NCI-H146 (cell line): ENCODE results near the gene DLX3.

Experiments used
- DNase-seq: peaks from one replicate; lab custom pipeline; 2025; lab: John Stamatoyannopoulos, UW

The DLX3 gene

DNA sequence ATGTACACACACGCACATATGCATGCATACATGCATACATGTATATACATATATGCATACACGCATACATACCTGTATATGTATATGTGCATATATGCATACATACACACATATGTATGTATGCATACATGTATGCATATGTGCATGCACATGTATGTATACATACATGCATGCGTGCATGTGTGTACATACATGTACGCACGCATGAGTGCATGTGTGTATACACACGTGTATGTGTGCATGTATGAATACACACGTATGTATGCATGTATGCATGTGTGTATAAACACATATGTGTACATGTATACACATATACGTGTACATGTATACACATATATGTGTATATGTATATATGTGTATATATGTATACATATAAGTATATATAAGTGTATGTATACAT lies 28.5 kb upstream of the DLX3 start:
- DNase-seq = no peak

DNA sequence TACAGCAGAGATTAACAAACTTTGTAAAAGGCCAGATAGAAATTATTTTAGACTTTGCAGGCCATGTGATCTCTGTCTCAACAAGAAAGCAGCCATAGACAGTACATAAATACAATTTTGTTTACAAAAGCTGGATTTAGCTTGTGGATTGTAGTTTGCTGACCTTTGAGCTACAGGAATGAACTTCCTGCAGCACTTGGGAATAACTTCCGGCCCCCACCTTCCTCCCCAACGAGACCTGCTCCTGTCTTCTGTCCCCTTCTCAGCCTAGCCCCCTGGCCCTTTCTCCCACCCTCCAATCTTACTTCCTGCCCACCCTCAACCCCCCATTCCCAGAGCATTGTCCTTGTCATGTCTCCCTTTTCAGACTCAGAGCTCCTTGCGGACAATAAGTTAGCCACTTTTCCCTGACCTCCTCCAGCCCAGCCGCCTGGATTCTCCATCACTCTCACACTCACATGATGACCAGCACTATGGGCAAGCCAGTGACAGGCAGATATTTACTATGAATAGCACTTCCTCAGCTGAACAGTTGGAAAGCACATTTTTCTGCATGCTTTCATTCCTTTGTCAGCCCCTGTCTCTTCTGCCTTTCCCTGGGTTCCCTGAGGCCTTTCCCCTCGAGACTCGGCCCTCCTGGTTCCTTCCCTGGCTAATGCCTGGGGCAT lies 27.6 kb upstream of the DLX3 start:
- DNase-seq = no peak

DNA sequence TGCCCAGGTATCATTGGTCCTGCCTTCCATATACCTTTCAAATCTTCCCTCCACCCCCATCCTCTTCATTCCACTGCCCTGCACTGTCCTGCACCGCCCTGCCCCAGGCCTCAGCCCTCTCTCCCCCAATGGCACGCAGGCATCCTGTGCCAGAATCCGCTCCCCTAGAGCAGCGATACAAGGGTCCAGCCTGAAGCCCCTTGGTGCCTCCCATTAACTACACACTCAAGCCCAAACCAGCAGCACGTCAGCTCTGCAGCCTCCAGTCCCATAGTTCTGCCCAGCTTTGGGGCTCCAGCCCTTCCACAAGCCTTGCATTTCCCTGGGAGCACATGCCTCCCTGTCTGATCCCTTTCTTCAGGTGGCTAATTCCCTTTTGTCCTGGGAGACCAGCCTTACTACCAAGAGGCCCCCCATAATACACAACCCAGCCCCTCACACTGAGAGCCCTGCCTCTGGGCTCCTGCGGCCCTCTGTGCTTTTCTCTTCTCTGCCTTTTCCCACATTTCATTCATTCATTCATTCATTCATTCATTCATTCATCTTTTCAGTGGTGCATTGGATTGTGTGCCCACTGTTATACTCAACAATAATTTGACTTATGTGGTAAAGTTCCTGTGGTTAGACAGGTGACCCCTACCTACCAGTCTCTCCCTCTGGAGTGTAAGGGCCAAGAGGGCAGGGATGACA lies 26.8 kb upstream of the DLX3 start:
- DNase-seq = no peak

DNA sequence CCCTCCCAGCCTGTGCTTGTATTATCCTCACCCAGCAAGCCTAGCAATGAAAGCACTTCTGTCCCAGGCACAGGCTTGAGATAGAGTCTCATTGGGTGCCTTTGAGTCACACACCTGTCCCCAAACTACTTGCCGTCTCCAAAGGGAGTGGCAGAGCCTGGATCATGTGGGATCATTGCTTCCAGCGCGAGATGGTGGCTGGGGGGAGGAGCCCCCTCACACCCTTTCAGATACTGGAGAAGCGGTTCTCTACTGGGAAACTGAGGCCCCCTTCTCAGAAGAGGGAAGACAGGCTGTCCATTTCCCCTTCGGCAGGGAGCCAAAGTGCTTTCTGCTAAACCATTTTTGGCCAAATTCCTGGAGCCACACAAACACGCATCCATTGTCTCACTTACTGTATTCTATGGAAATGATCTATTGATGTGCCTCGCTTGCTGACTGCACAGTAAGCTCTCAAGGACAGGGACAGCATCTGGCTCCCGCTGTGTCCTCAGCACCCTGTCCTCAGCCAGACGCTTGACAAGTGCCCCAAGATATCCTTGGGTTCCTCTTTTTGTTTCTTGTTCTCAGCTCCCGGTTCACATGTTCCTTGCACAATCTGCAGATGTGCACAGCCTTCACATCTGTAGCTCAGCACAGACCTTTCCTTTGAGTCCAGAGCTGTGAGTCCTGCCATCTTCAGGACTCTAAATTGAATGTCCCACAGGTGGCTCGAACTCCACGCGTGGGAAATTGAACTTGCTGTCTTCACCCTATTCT lies 26.0 kb upstream of the DLX3 start:
- DNase-seq = no peak

DNA sequence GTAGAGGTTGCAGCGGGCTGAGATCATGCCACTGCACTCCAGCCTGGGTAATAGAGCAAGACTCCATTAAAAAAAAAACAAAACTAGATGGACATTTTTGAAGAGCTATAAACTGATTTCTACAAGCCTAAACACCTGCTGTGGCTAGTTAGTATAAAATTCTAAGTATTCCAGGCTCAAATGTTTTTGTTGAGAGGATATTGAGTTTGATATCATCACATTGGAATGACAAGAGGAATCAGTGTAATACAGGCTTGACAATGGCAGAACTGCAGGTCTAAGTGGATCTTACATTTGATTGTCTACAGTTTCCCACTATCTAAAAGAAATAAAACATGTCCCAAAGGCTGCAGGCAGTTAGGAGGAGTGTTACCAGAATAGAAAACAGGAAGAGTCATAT lies 23.9 kb upstream of the DLX3 start:
- no peak for DNase-seq

DNA sequence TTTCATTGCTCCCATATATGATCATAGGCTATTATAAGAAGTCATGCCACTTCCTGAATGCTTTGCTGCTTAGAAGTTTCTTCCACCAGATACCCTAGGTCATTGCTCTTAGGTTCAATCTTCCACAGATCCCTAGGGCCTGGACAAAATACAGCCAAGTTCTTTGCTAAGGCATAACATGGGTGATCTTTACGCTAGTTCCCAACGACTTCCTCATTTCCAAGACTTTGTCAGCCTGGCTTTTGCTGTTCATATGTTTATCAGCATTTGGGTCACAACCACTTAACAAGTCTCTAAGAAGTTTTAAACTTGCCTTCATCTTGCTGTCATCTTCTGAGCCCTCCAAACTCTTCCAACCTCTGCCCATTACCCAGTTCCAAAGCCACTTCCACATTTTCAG lies 20.1 kb upstream of the DLX3 start:
- no peak for DNase-seq

DNA sequence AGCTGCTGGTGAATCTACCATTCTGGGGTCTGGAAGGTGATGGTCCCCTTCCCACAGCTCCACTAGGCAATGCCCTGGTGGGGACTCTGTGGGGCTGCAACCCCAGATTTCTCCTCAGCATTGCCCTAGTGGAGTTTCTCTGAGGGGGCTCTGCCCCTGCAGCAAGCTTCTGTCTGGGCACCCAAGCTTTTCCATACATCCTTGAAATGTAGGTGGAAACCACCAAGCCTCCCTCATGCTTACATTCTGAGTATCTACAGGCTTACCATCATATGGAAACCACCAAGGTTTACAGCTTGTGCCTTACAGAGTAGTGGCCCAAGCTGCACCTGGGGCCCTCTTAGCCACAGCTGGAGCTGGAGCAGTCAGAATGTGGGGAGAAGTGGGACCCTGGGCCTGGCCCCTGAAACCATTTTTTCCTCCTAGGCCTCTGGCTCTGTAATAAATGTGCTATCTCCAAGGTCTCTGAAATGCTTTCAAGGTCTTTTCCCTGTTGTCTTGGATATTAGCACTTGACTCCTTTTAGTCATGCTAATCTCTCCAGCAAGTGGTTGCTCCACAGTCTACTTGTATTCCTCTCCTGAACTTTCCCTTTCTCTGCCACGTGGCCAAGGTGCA lies 19.6 kb upstream of the DLX3 start:
- no peak for DNase-seq

DNA sequence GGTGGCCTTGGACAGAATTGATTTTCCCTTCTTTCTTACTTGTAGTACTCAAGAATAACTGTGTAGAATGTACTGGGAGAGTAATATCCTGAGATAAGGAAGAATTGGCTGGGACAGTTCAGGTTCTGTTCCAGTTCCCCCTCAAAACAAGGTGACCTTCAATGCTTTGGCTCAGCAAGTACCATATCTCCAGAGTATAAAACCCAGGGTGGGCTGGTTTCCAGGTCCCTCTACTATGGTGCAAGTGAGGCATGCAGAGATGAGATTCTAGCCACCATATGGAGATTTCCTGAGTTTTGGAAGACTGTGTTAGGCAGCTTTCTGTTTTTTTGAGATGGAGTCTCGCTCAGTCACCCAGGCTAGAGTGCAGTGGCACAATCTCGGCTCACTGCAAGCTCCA lies 18.1 kb upstream of the DLX3 start:
- no peak for DNase-seq

DNA sequence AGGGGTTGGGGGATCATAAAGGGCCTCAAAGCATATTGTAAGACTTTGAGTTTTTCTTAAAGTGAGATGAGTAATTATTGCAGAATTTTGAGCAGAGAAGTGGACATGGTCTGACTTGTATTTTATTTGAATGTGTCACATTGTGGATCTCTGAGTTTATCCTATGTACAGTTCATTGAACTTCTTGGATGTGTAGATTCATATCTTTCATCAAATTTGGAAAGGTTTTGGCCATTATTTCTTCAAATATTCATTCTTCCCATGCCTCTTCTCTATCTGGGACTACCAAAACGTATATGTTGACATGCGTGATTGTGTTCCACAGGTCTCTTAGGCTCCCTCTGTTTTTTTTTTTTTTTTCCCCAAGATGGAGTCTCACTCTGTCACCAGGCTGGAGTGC lies 14.3 kb upstream of the DLX3 start:
- DNase-seq = no peak

DNA sequence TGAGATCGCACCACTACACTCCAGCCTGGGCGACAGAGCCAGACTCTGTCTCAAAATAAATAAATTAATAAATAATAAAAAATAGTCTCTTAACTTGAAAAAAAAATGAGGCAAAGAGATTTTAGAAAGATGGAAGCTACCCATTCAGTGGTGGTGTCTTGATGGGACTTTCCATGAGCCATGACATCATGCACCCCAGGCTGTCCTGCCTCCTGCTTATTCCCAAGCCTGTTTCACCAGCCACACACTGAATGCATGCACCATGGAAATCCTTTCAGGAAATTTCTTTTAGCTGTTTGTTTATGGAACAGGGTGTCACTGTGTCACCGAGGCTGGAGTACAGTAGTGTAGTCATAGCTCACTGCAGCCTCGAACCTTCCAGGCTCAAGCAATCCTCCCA lies 8.9 kb upstream of the DLX3 start:
- no peak for DNase-seq

DNA sequence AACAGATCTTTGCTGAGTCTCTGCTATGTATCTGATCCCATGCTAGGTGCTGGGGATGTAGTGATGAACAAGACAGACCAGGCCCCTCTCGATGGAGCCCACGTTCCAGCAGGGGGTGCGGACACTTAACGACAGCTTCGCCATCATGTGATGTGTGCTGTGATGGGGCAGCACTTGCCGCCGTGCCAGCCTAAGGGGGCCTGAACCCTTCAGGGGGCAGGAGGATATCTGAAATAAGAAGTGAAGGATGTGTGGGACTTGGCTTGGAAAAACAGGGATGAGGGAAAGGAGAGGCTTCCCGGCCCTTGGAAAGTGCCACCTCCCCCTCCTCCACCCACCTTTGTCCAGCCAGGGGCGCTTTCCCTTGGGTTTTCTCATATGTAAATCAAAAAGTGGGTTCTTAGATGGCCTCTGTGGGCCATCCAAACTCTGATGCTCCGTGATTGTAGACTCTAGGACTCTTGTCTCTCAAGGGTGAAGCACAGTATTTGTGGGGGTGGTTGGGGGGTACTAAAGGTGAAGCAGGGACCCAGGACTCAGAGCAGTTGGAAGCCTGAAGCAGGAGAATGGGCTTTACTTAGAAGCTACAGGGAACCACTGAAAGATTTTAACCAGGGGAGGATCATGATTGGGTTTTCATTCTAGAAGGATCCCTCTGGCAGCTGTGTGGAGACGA lies 4.0 kb upstream of the DLX3 start:
- DNase-seq = no peak

DNA sequence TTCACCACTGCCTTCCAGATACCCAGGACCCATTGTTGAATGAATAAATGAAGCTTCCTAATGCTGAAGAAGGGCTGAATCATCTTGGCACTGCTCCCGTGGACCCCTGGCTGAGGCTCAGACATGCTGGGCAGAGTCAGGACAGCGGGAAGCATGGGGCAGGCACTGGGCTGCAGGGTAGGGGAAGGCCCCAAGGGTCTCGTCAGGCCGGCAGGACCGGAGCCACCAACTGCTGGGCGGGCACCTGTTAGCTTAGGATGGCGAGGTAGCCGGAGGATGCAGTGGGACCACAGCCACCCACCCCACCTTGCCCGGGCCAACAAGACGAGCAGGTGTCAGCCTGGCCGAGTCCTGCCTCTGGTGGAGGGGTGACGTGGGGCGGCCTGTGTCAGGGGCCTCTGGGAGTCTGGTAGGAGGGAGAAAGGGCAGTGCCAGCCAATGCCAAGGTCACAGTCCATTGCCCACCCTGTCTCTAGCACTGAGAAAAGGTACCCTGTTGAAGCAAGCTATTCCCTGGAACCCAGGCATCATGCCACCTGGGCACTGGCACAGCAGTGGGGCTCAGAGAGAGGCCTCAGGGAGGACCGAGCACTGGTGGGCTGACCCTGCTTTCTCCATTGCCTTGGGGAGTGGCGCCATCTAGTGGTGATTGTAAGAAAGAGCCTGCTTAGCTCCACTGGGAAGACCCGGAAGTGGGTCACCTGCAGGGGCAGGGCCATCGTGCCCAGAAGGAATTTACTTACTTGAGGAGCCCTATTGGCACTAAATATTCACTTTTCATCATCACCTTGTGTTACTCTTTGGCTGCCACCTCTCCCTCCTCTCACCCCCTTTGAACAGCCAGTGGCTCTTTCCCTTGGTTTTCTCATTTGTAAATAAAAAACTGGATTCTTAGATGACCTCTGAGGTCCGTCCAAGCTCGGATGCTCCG lies 3.0 kb upstream of the DLX3 start:
- DNase-seq = peak; percentile 88

DNA sequence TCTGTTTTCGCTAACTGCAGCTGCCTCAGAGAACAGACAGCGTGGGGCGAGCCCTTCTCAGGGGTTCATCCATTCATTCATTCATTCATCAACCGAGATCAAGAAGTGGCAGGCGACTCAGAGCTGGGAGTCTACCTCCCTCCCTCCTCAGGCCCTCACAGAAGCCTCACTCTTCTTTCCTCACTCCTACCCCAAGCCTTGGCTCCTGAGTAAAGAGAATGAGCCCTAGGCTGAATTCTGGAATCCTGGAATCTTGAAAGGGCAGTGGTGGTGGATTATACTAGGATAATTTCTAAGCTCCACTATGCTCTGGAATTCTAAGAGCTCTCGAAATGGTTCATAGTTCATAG lies 2.3 kb upstream of the DLX3 start:
- DNase-seq = no peak

DNA sequence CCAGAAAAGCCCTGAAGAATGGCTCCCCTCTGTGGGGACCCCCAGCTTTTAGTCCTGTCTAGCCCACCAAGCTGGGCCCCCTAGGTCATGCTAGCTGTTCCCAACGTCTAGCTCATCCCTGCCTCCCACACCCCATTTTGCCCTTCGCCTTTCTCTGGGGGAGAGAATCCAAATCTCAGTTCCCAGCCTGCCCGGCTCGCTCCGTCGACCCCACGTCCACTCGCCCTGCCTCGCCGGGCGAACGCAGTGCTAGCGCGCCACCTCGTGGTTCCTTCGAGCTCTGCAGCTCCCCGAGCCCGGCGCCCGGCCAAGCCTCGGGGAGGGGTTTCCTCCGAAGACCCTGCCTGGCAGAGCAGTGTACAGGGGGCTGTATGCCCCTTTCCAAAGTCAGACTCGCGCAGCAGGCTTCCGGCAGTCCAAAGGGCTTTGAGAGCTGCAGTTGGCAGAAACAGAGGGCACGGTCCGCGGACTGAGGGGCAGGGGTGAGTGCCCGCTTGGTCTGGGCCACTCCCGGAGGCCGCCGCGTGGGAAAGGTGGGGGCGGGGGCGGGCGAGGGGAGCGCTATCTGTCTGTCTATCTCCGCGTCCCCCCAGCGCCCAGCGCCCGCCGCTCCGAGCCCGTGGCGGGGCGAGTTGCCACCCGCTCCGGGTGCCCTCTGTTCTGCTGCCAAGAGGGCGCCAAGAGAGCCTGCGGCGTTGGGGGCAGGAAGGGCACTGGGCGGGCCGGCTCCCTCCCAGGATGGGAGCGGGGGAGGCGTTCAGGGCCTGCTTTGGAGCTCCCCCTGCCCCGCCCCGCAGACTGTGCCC lies 1.7 kb upstream of the DLX3 start:
- DNase-seq = no peak

DNA sequence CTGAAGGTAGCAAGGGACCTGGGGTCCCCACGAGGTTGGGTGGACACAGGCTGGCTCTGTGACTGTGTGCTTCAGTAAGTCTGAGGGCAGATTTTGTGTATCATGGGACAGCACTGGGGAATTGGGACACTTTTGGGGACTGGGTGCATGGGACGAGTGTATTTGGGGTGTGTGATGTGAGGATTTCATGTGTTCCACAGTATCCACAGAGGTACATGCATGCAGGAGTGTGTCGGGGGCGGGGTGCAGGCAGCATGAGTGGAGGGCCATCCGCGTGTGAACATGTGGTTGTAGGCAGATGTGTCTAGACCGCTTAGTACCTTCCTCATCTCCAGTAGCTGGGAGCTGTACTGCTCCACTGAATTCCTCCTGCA lies 1.1 kb upstream of the DLX3 start:
- no peak for DNase-seq

DNA sequence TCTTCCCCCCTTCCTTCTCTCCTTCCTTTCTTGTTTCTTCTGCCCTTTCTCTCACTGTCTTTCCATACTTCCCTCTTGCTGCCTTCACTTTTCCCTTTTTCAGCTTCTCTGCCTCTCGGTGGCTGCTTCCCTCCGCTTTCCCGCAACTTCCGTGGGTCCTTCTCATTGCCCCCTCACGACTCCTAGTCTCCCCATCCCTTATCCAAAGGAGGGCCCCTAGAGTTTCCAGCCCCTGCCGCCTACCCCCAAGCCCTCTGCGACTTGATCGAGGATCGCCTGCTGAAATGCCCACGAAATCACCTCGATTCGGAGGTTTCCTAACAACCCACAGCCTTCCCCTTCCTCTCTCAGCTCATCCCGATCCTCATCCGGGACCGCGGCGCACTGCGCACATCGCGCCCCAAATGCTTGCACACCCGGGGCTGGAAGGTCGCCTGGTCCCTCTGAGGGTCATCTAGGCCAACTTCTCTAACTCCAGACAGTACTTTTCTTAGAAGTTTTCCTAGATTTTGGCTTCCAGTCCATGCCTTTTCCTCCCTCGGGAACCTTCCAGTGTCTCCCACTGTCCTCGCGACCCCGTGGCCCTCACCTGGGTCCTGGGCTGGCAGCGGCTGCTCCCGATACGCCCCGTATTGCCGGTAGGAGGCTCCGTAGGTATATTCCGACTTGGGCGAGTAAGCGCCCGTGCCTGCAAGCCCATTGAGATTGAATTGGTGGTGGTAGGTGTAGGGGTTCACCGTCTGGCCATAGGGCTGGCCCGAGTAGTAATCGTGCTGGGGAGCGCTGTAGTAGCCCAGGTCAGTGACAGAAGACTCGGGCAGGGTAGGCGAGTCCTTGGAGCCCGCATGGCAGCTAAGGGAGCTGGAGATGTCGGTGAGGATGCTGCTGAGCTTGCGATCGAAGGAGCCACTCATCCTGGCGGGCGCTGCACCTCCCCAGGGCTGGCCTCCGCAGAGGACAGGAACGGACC lies 654 bp downstream of the DLX3 start:
- DNase-seq = no peak

DNA sequence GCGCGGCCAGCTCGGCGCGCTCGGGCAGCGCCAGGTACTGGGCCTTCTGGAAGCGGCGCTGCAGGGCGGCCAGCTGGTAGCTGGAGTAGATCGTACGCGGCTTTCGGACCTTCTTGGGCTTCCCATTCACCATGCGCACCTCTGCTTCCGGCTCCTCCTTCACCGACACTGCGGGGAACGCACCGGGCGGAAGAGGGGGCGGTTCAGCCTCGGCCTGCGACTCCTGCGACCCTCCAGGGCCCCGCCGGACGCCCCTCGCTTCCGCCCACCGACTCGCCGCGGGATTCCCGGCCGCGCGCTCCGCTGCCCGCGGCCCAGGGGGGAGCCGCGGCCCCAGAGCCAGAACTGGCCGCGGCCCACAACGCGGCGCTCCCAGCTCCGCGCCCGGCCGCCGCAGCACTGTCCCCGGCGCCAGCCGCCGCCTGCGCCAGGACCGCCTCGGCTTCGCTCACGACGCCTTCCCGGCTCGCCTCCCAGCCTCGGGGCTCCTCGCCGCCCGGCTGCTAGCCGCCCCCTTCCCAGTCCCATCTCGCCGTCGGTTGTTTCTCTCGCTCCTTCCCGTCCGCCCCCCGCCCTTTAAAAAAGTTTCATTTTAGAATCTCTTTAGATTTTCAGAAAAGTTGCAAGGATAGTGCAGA lies 1.5 kb downstream of the DLX3 start:
- peak; percentile 36 for DNase-seq

DNA sequence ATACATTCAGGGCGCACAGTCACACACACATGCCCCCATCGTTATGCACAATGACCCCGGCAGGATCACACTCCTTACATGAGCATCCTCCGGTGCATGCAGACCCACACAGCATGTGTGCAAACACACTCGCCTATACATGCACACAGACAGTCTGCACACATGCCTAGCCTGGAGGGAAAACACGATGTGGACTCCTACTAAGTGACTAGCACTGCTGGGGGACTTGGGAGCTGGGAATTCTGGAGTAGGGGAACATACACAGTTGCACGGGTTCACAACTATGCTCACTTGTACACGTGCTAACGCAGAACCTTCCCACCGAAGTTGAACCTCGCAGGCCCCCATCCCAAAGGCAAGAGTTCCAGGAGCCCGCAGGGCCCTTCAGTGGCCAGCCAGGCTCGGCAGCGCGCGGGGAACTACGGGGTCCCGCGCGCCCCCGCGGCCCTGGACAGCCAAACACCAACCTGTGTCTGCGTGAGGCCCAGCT lies 2.0 kb downstream of the DLX3 start:
- no peak for DNase-seq
